A549 (cell line): ENCODE data around the gene ANKRD35. TPM values are rescaled to one million over a fixed set of nuclear protein-coding genes. Genes with fewer than 3 reads are reported as not detected.

Source experiments
- ATAC-seq, 2 experiments: fragments of 200-7000 bp in 1 of 2; fragments of >200 bp in 1 of 2; cut with Nextera tagmentation in 1 of 2; cut with Tn5 transposase in 1 of 2; 3 replicates each; pipeline versions ENCODE4 v1.8.0 to v1.9.1; 2018 to 2020; ENCODE audit warnings: mild to moderate bottlenecking in 1 of 2, moderate library complexity in 1 of 2
- CTCF ChIA-PET: fragments of 300-600 bp; sonication (Branson Sonifier 250); formaldehyde crosslinking; extraction: SDS; loops from one replicate; lab custom pipeline; 2021; ENCODE audit warnings: antibody characterized with exemption, inconsistent platforms; lab: Yijun Ruan, JAX
- POLR2A ChIA-PET: fragments of 350-600 bp; formaldehyde crosslinking; extraction: SDS; loops from one replicate; lab custom pipeline; 2021; ENCODE audit warnings: antibody characterized with exemption, inconsistent platforms; lab: Yijun Ruan, JAX
- DNase-seq, 2 experiments: peaks; one replicate each; pipeline versions ENCODE4 v3.0.0 to v3.0.0-alpha.2; 2011 to 2016; ENCODE audit warnings: low read depth in 1 of 2, low spot score in 1 of 2
- FAIRE-seq: peaks from 2 replicates; lab custom pipeline; 2011; peaks lifted over from hg19 to GRCh38; lab: Jason Lieb, UNC
- H3K27ac ChIP-seq, 2 experiments: fragments of >200 bp; sonication (Bioruptor Twin); formaldehyde crosslinking; 3 replicates each; pipeline ENCODE4 v1.5.1; 2016 to 2017
- H3K4me1 ChIP-seq: fragments of >200 bp; sonication (Bioruptor Twin); formaldehyde crosslinking; 3 replicates; pipeline ENCODE4 v1.6.1; 2016
- H3K4me2 ChIP-seq: fragments of >200 bp; sonication (Bioruptor Twin); formaldehyde crosslinking; 3 replicates; pipeline ENCODE4 v1.6.1; 2016
- H3K4me3 ChIP-seq: fragments of >200 bp; sonication (Bioruptor Twin); formaldehyde crosslinking; 3 replicates; pipeline ENCODE4 v1.5.1; 2016
- H3K9me3 ChIP-seq: fragments of >200 bp; sonication (Bioruptor Twin); formaldehyde crosslinking; 3 replicates; pipeline ENCODE4 v1.6.1; 2016
- BHLHE40 ChIP-seq: IDR thresholded peaks from 2 replicates; pipeline ENCODE4 v1.6.1; 2012; ENCODE audit warnings: low read depth, low read length, inconsistent platforms
- CBX8 ChIP-seq: fragments of 200-600 bp; sonication (generic); IDR thresholded peaks from 2 replicates; pipeline ENCODE4 v1.6.1; 2016
- CEBPB ChIP-seq, 2 experiments: fragments of >200 bp in 1 of 2; sonication (Bioruptor Twin) in 1 of 2; formaldehyde crosslinking in 1 of 2; IDR thresholded peaks; 2 replicates each; pipeline ENCODE4 v1.6.1; 2012 to 2016
- CHD4 ChIP-seq: fragments of 200-600 bp; sonication (generic); IDR thresholded peaks from 2 replicates; pipeline ENCODE4 v1.6.1; 2016; ENCODE audit warnings: antibody characterized with exemption, mild to moderate bottlenecking, borderline replicate concordance
- CTCF ChIP-seq: fragments of >200 bp; sonication (Bioruptor Twin); formaldehyde crosslinking; IDR thresholded peaks from 3 replicates; pipeline ENCODE4 v1.5.1; 2016
- EHF ChIP-seq: fragments of 250-450 bp; sonication (Bioruptor Pico); IDR thresholded peaks from 2 replicates; pipeline ENCODE4 v1.5.0; 2020; ENCODE audit warnings: mild to moderate bottlenecking
- EHMT2 ChIP-seq: fragments of 200-600 bp; sonication (generic); IDR thresholded peaks from 2 replicates; pipeline ENCODE4 v1.6.1; 2016; ENCODE audit warnings: antibody characterized with exemption, low read depth, mild to moderate bottlenecking, moderate library complexity
- EP300 ChIP-seq, 2 experiments: fragments of >200 bp; sonication (Bioruptor Twin); formaldehyde crosslinking; IDR thresholded peaks; 2 replicates in 1 of 2; 3 replicates in 1 of 2; pipeline ENCODE4 v1.6.1; 2016 to 2017
- ESRRA ChIP-seq: fragments of 150-350 bp; IDR thresholded peaks from 2 replicates; pipeline ENCODE4 v1.6.1; 2014; ENCODE audit warnings: mild to moderate bottlenecking, low read length, borderline replicate concordance
- GATA3 ChIP-seq: IDR thresholded peaks from 2 replicates; pipeline ENCODE4 v1.6.1; 2012; ENCODE audit warnings: borderline replicate concordance
- HDAC2 ChIP-seq: fragments of 200-600 bp; sonication (generic); IDR thresholded peaks from 2 replicates; pipeline ENCODE4 v1.6.1; 2016
- HEYL ChIP-seq: fragments of 250-450 bp; sonication (Bioruptor Pico); IDR thresholded peaks from 2 replicates; pipeline ENCODE4 v1.8.0; 2021; ENCODE audit warnings: mild to moderate bottlenecking, moderate library complexity
- HOXA7 ChIP-seq: fragments of 250-450 bp; sonication (Bioruptor Pico); IDR thresholded peaks from 2 replicates; pipeline ENCODE4 v1.5.0; 2020; ENCODE audit warnings: mild to moderate bottlenecking, moderate library complexity
- HOXB5 ChIP-seq: fragments of 250-450 bp; sonication (Bioruptor Pico); IDR thresholded peaks from 2 replicates; pipeline ENCODE4 v1.5.0; 2020; ENCODE audit warnings: mild to moderate bottlenecking, moderate library complexity
- KDM1A ChIP-seq: fragments of 200-600 bp; sonication (generic); IDR thresholded peaks from 2 replicates; pipeline ENCODE4 v1.6.1; 2016; ENCODE audit warnings: low read depth, mild to moderate bottlenecking
- KDM5A ChIP-seq: fragments of 200-600 bp; sonication (generic); IDR thresholded peaks from 2 replicates; pipeline ENCODE4 v1.6.1; 2016; ENCODE audit warnings: antibody characterized with exemption, mild to moderate bottlenecking
- POLR2A ChIP-seq: IDR thresholded peaks from 2 replicates; pipeline ENCODE4 v1.6.1; 2012; ENCODE audit warnings: mild to moderate bottlenecking, low read length
- POLR2AphosphoS2 ChIP-seq: conservative IDR thresholded peaks from 2 replicates; pipeline ENCODE4 v1.6.1; 2012; ENCODE audit warnings: low read length, improper control_type of control experiment, inconsistent platforms
- RARB ChIP-seq: fragments of 250-450 bp; sonication (Bioruptor Pico); IDR thresholded peaks from 2 replicates; pipeline ENCODE4 v1.8.0; 2021; ENCODE audit warnings: mild to moderate bottlenecking, moderate library complexity
- RNF2 ChIP-seq: fragments of 200-600 bp; sonication (generic); IDR thresholded peaks from 2 replicates; pipeline ENCODE4 v1.6.1; 2016; ENCODE audit warnings: low read depth, mild to moderate bottlenecking, antibody characterized with exemption, moderate library complexity, borderline replicate concordance
- TFCP2L1 ChIP-seq: fragments of 250-450 bp; sonication (Bioruptor Pico); IDR thresholded peaks from 2 replicates; pipeline ENCODE4 v1.5.0; 2021; ENCODE audit warnings: mild to moderate bottlenecking
- ZC3H11A ChIP-seq: fragments of 450-650 bp; IDR thresholded peaks from 2 replicates; pipeline ENCODE4 v1.6.1; 2014; ENCODE audit warnings: antibody characterized with exemption, mild to moderate bottlenecking
- ZFP36 ChIP-seq: fragments of 450-650 bp; IDR thresholded peaks from 2 replicates; pipeline ENCODE4 v1.6.1; 2014; ENCODE audit warnings: borderline replicate concordance; ENCODE audit not compliant: partially characterized antibody
- WGBS: methylation state at CpG from one replicate; pipeline ENCODE4 v1.1.6; 2017; ENCODE audit errors: missing lambda C conversion rate; 5-methylcytosine and 5-hydroxymethylcytosine counted together
- polyA plus RNA-seq, 4 experiments: library from polyadenylated mRNA; depleted of rRNA in 3 of 4; stranded (reverse); fragments of >200 nt; fragmentation: RNase III in 1 of 4; extraction: RNeasy Plus Mini Kit Qiagen cat#74134 plus additional on column Dnase treatment in 1 of 4; gene quantifications; 2 replicates in 3 of 4; 3 replicates in 1 of 4; pipeline ENCODE4 v1.2.3, GENCODE V29; 2011 to 2017
- TF ChIP-seq, protein P1 (sequence below): IDR thresholded peaks from 2 replicates; pipeline ENCODE4 v1.6.1; 2012; ENCODE audit warnings: low read depth, borderline replicate concordance
- TF ChIP-seq, protein P2 (sequence below): fragments of 450-650 bp; IDR thresholded peaks from 2 replicates; pipeline ENCODE4 v1.6.1; 2014; ENCODE audit warnings: antibody characterized with exemption
- TF ChIP-seq, protein P3 (sequence below): fragments of >200 bp; sonication (Bioruptor Twin); formaldehyde crosslinking; IDR thresholded peaks from 3 replicates; pipeline ENCODE4 v1.6.1; 2016

The ANKRD35 gene
- polyA plus RNA-seq, 2 of the 4 experiments (the other 2 are of a cell fraction): not detected

DNA sequence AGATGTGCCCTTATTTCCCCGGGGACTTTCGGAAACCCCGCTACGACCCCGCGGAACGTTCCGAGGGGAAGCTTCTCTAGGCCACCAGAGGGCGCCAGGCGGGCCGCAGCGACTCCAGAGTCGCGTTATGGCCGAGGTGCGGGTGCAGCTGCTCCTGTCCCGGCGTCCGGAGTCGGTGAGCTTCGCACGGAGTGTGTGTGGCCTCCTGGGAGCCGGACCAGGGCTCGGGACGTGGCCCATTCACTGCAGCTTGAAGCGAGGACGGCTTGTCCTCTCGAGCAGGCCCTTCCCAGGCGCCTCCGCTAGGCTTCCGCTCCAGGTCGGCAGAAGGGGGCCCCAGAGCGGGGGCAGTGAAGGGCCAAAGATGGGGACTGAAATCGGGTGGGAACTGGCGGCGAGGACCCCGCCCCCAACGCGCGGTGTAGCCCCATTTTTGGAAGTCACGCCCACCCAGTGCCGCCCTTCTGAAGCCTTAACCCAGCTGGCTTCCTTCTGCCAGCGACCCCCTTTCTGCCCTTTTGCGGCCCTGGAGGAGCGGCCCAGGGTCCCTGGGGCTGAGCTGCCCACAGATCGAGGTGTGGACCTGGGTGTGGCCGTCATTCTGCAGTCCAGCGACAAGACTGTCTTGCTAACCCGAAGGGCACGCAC lies 40.0 kb downstream of the ANKRD35 start, which contains the start of gene NUDT17 (continued):
- no peak for TF ChIP-seq EHMT2

DNA sequence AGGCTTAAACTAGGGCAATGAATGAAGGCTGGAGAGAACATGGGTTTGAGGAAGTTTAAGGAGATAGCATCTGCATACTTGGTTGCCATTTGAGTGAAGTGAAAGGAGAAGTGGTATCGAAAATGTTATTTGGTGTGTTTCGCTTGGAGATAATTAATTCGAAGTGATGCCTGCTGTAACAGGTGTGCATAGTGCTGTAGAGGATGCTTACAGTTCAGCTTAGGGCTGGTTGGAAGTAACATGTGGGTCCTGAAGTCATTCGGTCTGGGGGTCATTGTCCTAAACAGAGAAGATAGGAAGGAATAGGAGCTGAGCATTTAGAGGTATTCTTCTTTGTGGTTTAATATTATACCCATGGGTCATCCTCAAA lies 40.5 kb downstream of the ANKRD35 start:
- ATAC-seq: peak; percentile 52 to 66
- CTCF ChIA-PET: interaction anchor here (0.7 to 7.8 kb wide), 54 partner anchors 10 to 187 kb away, joined by 3 to 185 read pairs (median 6); partner anchors contain the start of genes ANKRD35, HJV, ITGA10 and LIX1L
- no peak for FAIRE-seq
- TF ChIP-seq CHD4 (no peak), HDAC2 (no peak), GATA3 (no peak), EP300 (IDR thresholded peaks at IDR 0.05) (no peak), RARB (CRISPR knock-in tag) (no peak), CTCF (no peak), RNF2 (no peak), EHF (no peak), KDM1A (no peak), KDM5A (no peak), ZC3H11A (no peak), HEYL (no peak), HOXB5 (no peak), ZFP36 (no peak)
- TF ChIP-seq, protein P1, sequence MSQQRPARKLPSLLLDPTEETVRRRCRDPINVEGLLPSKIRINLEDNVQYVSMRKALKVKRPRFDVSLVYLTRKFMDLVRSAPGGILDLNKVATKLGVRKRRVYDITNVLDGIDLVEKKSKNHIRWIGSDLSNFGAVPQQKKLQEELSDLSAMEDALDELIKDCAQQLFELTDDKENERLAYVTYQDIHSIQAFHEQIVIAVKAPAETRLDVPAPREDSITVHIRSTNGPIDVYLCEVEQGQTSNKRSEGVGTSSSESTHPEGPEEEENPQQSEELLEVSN: no peak
- POLR2A ChIA-PET: interaction anchor here (0.5 to 3.3 kb wide), 10 partner anchors 10 to 187 kb away, joined by 3 to 48 read pairs (median 6); partner anchors contain the start of genes ANKRD35, ITGA10, LIX1L and PIAS3
- H3K4me2 ChIP-seq: peak overlapping the region; percentile 95
- no peak for DNase-seq
- H3K27ac ChIP-seq: peak overlapping the region; percentile 82 to 95; a peak in 4 of 6 replicates
- H3K4me3 ChIP-seq: peak overlapping the region; percentile 55
- H3K9me3 ChIP-seq: no peaks in the 10 kb centered on the region
- peaks cover 4% of the 10 kb centered on the region; the same call in 1 of the 3 replicates for H3K4me1 ChIP-seq
- 2% methylated on average over 4 of the region's 4 CpGs for WGBS

DNA sequence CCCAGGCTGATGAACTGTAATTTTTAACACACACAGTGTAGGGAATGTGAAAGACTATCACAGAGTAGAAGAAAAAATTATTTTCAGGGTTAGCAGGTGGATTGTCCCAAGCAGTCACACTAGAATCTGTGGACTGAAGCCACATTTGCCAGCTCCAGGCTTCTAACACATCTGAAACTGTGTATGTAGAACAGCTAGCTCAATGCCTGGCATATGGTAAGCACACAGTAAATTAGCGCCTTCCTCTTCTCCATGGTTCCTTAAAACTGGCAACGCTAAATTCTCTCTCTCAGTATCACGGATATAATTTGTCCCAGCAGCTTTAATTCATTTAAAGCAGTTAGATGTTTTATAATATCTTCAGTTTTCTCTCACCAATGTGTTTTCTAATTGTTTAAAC lies 42.6 kb downstream of the ANKRD35 start:
- no peak for TF ChIP-seq HDAC2
- TF ChIP-seq CBX8: no peak
- TF ChIP-seq CEBPB (IDR thresholded peaks at IDR 0.05): no peak
- TF ChIP-seq, protein P2, sequence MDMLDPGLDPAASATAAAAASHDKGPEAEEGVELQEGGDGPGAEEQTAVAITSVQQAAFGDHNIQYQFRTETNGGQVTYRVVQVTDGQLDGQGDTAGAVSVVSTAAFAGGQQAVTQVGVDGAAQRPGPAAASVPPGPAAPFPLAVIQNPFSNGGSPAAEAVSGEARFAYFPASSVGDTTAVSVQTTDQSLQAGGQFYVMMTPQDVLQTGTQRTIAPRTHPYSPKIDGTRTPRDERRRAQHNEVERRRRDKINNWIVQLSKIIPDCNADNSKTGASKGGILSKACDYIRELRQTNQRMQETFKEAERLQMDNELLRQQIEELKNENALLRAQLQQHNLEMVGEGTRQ: no peak
- no peak for TF ChIP-seq HOXA7 (CRISPR knock-in tag)
- TF ChIP-seq EHF: no peak
- TF ChIP-seq BHLHE40: no peak
- no peak for TF ChIP-seq TFCP2L1
- TF ChIP-seq, protein P3, sequence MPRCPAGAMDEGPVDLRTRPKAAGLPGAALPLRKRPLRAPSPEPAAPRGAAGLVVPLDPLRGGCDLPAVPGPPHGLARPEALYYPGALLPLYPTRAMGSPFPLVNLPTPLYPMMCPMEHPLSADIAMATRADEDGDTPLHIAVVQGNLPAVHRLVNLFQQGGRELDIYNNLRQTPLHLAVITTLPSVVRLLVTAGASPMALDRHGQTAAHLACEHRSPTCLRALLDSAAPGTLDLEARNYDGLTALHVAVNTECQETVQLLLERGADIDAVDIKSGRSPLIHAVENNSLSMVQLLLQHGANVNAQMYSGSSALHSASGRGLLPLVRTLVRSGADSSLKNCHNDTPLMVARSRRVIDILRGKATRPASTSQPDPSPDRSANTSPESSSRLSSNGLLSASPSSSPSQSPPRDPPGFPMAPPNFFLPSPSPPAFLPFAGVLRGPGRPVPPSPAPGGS: no peak
- TF ChIP-seq POLR2A: no peak
- TF ChIP-seq ESRRA: no peak
- no peak for TF ChIP-seq CHD4
- TF ChIP-seq POLR2AphosphoS2: no peak
- no peak for TF ChIP-seq HEYL
- no peaks in the 10 kb centered on the region for H3K9me3 ChIP-seq
- ATAC-seq (no peak), DNase-seq (no peak), FAIRE-seq (no peak)
- 95% methylated on average over 3 of the region's 3 CpGs for WGBS
- POLR2A ChIA-PET: no interaction called here
- CTCF ChIA-PET: interaction anchor here (1.1 to 6.6 kb wide), 4 partner anchors 8 to 171 kb away, joined by 3 to 85 read pairs (median 36); no protein-coding TSS in a partner anchor
- no peak overlapping the region for H3K27ac ChIP-seq
- no peak overlapping the region for H3K4me3 ChIP-seq
- H3K4me2 ChIP-seq: no peak overlapping the region
- peaks cover 4% of the 10 kb centered on the region; the same call in 1 of the 3 replicates for H3K4me1 ChIP-seq
